ENCODE measurements around the gene ARMH3.

Gene ARMH3

DNA sequence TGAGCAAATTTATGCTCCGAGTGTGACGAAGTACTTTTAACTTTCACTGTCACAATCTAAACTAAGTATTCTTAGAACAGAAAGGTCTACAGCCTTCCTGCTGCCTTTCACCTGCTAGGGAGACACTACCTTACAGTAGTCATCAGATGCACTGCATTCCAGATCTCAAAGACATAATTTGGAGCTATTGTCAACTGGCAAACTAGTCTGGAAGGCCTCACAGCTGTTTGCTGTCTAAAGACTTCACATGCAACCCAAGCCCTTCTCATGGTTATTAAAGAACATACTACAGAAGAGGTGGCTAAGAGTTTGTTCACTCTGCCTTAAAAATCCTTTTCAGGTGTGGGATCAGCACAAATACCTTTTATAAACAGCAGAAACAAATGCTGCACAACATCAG lies 120.5 kb downstream of the ARMH3 start:
- DNase-seq = no peak

- no peak for DNase-seq
Observed at GRCh38 chr10:101934686-101935305, 121.2 kb downstream of the ARMH3 start.

- DNase-seq = no peak
Observed at GRCh38 chr10:101933976-101934375, 122.0 kb downstream of the ARMH3 start.

DNA sequence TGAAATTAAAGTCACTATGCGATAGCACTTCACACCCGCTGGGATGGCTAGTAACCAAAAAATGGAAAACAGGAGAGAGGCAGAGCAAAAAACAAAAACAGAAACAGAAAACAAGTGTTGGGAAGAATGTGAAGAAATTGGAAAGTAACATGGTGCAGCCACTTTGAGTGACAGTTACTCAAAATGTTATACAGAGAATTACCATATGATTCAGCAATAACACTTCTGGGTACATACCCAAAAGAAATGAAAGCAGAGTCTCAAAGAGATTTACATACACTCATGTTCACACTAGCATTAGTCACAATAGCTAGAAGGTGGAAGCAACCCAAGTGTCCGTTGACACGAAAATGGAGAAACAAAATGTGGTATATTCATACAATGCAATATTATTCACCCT lies 123.8 kb downstream of the ARMH3 start:
- no peak for DNase-seq

GRCh38 chr10:101925027-101925426 lies 130.9 kb downstream of the ARMH3 start:
- DNase-seq = no peak

- no peak for DNase-seq
Observed at GRCh38 chr10:101923256-101923655, 132.7 kb downstream of the ARMH3 start.

DNA sequence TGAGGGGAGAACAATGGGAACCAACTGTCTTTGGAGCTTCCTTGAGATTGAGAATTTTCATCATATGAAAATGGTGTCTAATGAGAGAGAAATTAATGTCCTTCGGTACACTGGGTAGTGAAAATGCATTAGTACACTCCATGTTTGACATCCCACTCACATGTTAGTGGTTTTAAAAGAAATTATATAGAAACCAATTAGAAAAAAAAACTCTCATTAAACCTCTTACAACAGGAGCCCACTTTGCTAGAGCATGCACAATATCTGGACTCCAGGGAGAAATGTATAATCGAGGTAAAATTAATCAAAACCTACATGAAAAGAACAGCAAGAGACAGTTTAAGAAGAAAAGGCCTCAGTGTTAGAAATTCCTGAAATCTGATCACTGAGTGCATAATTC lies 133.1 kb downstream of the ARMH3 start:
- DNase-seq = no peak

DNA sequence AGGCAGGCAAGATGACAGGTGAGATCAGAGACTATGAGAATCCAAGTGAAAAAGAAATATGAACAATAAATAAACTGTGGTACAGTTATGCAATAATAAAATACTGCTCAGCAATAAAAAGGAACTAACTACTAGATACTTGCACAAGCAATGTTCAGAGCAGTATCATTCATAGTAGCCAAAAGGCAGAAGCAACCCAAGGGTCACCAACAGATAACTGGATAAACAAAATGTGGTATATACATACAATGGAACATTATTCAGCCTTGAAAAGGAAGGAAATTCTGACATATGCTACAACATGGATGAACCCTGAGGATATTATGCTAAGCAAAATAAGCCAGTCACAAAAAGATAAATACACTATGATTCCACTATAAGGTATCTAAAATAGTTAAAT lies 135.4 kb downstream of the ARMH3 start:
- no peak for DNase-seq

DNA sequence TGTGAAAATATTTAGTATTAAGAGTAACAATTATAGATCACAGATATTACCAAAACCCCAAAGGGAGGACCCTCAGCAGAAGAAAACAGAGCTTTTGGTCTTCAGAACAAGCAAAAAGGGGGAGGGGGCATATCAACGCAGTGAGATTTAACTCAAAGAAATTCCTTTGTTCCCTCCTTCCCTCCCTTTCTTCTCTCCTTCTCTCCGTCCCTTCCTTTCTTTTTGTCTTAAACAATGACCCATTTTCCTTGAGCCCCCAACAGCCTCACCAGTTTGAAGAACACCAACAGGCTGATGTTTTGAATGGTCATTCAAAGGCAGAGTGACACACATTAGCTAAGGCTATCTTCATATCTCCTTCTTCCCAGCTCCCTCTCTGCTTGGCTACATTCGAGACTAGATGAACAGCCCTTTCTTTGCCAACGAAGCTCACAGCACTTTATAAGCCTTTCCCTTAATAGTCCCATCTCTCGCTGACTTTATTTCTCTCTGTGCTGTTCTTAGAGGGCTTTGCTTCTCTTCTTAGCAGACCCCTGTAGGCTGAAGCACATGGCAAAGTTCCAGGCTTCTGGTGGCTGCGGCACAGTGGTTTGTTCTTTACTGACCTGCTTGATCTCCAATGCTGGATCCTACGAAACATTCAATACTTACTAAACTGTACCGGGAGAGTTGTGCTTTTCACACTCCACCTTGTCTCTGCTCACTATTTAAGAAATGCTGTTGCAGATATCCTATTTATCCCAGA lies 136.8 kb downstream of the ARMH3 start:
- no peak for DNase-seq

DNA sequence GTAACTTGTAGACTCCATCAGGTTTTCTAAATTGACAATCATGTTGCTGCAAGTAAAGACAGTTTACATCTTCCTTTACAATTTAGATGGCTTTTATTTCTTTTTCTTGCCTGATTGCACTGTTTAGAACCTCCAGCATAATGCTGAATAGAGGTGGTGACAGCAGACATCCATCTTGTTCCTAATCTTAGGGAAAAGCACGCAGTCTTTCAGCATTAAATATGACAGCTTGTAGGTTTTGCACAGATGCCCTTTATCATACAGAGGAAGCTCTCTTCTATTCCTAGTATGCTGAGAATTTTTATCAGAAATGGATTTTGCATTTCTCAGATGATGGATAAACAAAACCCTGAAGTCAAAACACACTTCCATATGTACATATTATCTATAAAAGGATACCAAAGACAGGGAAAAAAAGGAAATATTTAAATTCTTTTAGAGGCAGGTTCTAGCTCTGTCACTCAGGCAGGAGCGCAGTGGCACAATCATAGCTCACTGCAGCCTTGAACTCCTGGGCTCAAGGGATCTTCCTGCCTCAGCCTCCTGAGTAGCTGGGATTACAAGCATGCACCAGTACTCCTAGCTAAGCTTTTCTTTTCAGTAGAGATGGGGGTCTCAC lies 143.3 kb downstream of the ARMH3 start:
- no peak for DNase-seq

DNA sequence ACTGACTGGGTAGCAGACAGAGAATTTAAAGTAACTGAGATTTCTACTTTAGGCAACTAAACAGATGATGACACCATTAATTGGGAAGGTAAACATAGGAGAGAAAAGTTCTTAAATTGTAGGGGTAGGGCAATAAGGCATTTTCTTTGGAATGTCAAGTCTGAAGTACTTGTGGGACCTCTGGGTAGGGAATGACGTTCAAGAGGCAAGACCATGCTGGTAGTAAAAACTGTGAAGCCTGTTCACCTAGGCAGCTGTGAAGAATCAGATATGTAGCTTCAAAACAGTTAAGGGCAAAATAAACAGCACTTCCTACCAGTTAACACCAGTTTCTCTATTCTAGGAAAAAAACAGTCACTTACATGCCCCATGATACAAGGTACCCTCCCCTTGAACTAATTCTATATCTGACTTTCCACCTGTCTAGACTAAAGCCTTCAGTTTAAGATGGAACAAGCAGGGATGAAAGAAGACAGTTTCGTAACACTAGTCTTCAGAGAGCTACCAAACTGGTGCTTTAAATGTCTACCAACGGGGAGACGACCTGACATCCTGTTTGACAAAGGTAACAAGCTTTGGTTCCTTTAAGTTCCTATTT lies 149.3 kb downstream of the ARMH3 start:
- DNase-seq = no peak

DNA sequence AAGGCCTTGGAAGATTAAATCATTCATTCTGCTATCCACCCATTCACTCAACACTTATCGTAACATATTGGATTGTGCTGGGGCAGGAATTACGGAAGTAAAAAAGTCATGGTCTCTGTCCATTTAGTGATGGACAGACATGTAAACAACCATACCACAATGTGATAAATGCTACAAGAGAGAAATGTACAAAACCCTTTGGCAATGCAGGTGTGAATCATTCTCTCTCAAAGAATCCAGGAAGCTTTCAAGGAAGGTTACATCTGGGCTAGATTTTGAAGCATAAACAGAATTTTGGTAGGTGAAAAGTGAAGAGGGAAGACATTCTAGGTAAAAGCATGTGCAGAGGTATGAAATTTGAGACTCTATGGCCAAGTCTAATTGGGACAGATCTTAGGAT lies 150.7 kb downstream of the ARMH3 start:
- no peak for DNase-seq

GRCh38 chr10:101903827-101904550 lies 152.0 kb downstream of the ARMH3 start:
- no peak for DNase-seq

DNA sequence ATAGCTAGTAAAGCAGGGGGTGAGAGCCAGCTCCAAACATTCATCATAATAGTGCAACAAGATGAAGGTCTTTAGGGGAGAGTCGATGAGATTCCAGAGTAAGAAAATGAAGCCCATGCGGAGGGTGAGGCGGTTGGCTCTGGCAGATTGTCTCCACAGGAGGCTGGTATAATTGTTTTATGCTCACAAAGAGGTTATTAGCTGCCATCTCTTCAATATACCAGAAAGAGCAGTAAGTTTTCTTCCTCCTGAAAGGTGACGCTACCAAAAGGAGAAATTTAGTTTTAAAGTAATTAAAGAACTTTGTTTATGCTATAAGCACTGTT lies 153.2 kb downstream of the ARMH3 start:
- DNase-seq = no peak

DNA sequence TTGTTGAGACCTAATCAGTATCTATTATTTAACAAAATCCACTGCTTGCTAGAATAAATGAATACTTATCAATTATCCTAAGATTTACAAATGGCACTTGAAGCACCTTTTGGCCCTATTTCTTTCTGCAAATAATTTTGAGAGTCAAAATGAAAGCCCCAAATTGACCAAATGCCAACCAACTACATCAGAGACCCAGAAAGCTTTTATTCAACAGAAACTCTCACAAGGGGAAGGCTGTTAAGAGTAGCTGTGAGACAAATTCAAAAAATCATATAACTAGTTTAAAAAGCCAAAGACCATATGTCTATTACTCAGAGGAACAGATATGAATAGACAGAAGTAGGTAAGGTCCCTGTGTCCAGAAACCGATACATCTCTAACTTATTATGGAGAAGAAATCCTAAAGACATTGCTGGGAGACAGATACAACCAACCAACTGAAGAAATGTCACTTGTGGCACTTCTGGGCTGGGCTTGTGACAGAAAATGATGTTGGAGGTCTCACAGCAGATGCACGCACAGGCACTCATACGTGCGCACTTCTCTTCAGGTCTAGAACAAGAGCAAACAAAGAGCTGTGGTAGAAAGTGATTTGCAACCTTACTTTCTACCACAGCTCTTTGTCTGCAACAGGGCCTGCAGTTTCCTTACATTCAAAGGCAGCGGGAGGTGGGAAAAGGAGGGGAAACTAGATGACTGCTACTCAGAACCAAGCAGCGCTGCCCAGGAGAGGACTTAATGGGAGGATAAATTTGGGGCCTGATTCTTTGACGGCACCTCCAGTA lies 153.7 kb downstream of the ARMH3 start:
- DNase-seq = no peak

- DNase-seq = no peak
Observed at GRCh38 chr10:101901340-101901739, 154.6 kb downstream of the ARMH3 start.

DNA sequence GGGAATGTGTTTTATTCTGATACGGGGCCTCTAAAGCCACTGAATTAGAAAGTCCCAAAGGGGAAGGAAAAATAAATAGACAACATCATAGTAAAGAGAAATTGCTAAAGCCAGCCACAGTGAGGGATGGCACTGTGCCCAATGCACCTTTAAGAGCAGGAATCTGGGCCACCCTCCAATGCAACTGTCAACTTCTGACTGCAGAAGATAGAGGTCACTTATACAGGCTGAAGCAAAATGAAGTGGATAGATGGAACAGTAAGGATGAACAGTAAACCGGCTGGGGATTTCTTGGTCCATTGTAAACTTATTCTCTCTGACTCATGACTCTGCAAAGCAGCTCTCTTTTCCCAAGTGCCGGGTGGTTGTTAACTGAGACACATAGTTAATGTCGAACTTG lies 158.3 kb downstream of the ARMH3 start:
- DNase-seq = no peak

DNA sequence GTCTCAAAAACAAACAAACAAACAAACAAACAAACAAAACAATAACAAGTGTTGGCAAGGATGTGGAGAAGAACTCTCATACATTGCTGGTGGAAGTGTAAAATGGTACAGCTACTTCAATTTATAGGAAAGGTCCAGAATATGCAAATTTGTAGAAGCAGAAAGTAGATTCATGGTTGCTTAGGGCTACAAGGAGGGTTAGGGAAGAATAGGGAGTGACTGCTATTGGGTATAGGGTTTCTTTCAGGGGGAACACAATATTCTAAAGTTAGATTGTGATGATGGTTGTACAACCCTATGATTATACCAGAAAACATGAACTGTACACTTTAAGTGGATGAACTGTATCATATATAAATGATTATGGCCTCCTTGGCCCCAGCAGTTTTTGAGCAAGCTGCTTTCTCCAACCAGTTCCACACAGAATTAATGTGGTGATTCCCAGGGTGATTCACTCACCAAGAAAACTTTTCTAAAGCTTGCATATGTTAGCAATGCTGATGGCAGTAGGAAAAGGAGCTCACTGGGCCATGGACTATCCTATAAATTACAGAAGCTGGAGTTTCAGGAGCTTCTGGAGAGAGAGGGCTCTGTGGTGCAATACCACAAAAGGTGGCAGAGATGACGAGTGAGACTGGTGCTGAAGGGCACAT lies 159.6 kb downstream of the ARMH3 start:
- no peak for DNase-seq

- no peak for DNase-seq
Observed at GRCh38 chr10:101895781-101896180, 160.2 kb downstream of the ARMH3 start.

- DNase-seq = no peak
Observed at GRCh38 chr10:101894742-101895141, 161.2 kb downstream of the ARMH3 start.

DNA sequence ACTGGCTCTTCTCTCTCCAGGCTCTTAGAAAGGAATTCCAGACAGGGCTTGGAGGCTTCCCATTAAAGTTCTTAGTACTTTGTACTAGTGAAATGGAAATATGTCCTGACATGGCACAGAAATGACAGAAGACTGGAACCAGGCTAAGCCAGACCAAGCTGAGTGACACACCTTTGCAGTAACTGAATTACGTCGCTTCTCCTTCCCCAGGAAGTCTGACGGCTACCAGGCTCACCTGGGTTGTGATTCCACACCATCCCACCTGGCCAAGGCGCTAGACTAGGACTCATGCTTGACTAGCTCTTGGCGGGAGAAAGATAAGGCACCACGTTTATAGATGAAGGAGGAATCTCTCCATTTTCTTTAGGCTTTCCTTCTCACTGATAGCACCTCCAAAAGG lies 161.7 kb downstream of the ARMH3 start:
- DNase-seq = no peak

- no peak for DNase-seq
Observed at GRCh38 chr10:101893510-101894120, 162.4 kb downstream of the ARMH3 start.
